Limb (tissue), 2 donors: ENCODE data around the gene NATD1.
"Not testable (repeated sequence)": the region's sequence is repeated elsewhere in the genome, so short reads cannot be mapped to it uniquely, and the experiment has no call there.

Experiments
- DNase-seq, 2 donors: peaks; one replicate each; pipeline ENCODE4 v3.0.0-alpha.2; 2016; ENCODE audit errors: extremely low spot score in 2 of 2

Gene NATD1

DNA sequence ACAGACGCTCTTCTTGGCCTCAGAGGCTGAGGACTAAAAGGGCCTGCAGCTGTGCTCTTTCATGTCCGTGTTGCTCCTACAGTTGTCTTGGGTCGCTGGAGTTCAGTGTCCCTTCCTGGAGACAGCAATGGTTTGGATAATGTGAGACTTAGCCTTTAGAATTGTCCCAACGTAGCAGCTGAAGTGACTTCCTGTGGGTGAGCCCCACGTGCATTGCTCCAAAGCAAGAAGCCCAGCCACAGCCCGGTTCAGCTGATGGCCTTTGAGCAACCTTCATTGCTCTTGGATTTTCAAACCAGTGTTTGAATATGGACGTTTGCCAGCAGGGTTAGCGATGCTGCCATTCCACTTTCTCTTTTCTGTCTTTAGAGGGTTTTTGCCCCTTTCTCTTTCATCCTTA, 59.0 kb downstream of the NATD1 start:
- DNase-seq = peak in 1 of 2 donors; percentile 36

DNA sequence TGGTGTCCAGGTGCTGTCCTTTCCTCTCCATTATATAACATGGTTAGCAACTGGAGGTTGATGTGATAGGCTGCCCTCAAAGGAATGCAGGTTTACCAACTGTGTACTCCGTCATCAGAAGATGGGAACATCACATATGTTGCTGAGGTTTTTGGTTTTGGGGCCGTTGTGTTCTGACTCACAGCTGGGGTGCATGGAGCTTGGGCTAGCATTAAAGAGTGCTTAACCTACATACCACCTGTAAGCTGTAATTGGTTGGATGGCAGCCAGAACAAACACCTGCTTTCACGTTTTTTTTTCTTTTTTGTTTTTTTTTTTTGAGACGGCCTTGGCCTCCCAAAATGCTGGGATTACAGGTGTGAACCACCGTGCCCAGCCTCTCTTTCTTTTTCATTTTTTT, 60.2 kb downstream of the NATD1 start:
- no peak for DNase-seq

DNA sequence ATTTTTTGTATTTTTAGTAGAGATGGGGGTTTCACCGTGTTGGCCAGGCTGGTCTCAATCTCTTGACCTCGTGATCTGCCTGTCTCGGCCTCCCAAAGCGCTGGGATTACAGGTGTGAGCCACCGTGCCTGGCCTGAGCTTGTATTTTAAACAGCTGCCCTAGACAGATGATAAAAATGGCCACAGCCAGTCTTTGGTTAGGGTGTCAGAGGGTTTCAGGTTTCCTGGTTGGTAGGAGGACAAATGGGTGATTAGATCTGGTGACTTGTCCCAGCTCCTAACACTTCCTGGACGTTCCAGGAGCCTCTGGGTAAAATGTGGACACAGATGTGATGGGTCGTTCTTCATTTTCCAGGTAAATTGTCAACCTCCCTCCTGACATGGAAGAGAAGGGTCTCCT, 60.8 kb downstream of the NATD1 start:
- DNase-seq = not testable (repeated sequence)

DNA sequence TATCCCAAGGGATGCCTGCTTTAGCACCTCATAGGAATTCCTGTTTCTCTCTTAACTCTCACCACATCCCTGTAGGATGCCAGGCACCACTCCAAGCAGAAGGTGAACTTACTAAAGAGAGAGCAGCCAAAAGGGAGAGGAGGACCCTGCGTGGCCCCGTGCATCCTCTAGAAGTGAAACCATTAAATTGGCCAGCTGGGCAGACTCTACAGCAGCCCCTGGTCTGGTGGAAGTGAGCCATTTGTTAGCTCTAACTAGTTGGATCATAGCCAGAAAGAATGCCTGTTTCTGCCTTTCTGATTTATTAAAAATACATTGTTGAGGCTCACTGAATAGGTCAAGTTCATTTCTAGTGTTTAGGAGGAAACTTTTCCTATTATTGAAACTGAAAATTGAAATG, 61.5 kb downstream of the NATD1 start:
- DNase-seq = no peak

DNA sequence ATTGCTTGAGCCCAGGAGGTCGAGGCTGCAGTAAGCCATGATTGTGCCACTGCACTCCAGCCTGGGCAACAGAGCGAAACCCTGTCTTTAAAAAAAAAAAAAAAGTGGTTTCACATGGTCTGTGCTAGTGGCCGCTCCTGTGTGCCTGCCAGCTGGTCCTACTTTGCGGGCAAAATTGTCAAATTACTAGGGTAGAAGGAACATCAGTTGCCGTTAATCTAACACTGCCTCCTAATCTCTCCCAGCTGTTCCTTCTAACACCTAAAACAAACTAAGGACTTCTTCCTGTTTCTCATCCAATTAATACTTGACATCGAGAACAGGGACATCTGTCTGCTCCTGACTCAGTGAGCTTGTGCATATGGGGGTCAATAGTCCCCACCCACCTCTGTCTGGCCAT, 63.1 kb downstream of the NATD1 start:
- DNase-seq = no peak

DNA sequence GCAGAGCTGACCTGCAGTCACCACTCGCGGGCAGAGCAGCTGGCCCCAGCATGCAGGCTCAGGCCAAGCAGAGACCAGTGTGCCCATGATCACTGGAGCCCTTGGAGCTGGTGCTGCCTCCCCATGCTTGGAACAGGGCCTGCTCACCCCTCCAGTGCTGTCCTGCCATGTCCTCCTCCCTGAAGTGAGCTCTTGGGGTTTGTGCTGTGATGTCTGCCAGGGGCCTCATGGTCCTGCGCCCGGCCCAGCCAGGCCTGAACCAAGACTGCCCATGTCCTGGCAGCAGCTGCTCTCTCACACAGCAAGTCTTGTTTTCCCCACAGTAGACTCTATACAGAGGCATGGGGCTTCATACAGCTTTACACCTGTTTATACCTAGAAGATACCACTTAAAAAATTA, 63.8 kb downstream of the NATD1 start:
- no peak for DNase-seq
